SW 1271 (cell line): Measurements from ENCODE around the gene GPSM1.

Source experiments
- DNase-seq, 2 experiments: peaks; one replicate each; lab custom pipeline; 2025; lab: John Stamatoyannopoulos, UW

GPSM1 gene

GRCh38 chr9:136304981-136305380 is 22.4 kb upstream of the GPSM1 start:
- no peak for DNase-seq

GRCh38 chr9:136305804-136306203 is 21.5 kb upstream of the GPSM1 start:
- DNase-seq = no peak

GRCh38 chr9:136306211-136307208 is 20.8 kb upstream of the GPSM1 start:
- DNase-seq = no peak

- no peak for DNase-seq
Observed at GRCh38 chr9:136307215-136307750, 20.1 kb upstream of the GPSM1 start.

- no peak for DNase-seq
Observed at GRCh38 chr9:136308006-136308701, 19.2 kb upstream of the GPSM1 start.

- no peak for DNase-seq
Observed at GRCh38 chr9:136308702-136309053, 18.7 kb upstream of the GPSM1 start.

- no peak for DNase-seq
Observed at GRCh38 chr9:136309101-136309801, 18.1 kb upstream of the GPSM1 start.

- no peak for DNase-seq
Observed at GRCh38 chr9:136309806-136310220, 17.5 kb upstream of the GPSM1 start.

- no peak for DNase-seq
Observed at GRCh38 chr9:136310273-136311030, 16.9 kb upstream of the GPSM1 start.

GRCh38 chr9:136311051-136312008 is 16.0 kb upstream of the GPSM1 start:
- DNase-seq = no peak

GRCh38 chr9:136312009-136312375 is 15.3 kb upstream of the GPSM1 start:
- DNase-seq = no peak

GRCh38 chr9:136312436-136312835 is 14.9 kb upstream of the GPSM1 start:
- DNase-seq = no peak

- no peak for DNase-seq
Observed at GRCh38 chr9:136313111-136314055, 14.0 kb upstream of the GPSM1 start.

GRCh38 chr9:136314056-136314416 is 13.3 kb upstream of the GPSM1 start:
- no peak for DNase-seq

GRCh38 chr9:136314944-136315343 is 12.4 kb upstream of the GPSM1 start:
- no peak for DNase-seq

- no peak for DNase-seq
Observed at GRCh38 chr9:136316271-136316751, 11.0 kb upstream of the GPSM1 start.

- no peak for DNase-seq
Observed at GRCh38 chr9:136316896-136317676, 10.3 kb upstream of the GPSM1 start.

- DNase-seq = no peak
Observed at GRCh38 chr9:136317695-136318094, 9.6 kb upstream of the GPSM1 start.
